GM19193 (cell line): Measurements from ENCODE around the gene KCTD3.

Source experiments
- POLR2A ChIP-seq: IDR thresholded peaks from 4 replicates; pipeline ENCODE4 v1.6.1; 2011; ENCODE audit not compliant: insufficient read depth, insufficient read length; ENCODE audit errors: extremely low read depth

Gene KCTD3

DNA sequence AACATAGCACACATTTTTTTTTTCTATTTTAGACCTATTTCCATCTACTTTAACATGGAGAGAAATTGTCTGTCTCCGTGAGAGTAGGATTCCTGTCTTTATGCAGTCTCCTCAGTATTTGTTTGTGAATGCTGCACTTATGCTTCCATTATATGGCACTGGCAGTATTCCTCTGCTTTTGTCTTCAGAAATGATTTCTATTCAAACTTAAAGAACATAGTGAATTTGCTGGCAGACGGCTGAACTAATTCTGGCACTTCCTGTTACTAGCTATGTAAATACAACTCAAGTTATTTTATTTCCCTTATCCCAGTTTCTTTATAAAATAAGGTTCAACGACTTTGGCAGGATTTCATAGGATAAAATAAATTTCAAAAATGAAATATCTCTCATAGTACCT, 45.3 kb downstream of the KCTD3 start:
- no peak for TF ChIP-seq POLR2A

DNA sequence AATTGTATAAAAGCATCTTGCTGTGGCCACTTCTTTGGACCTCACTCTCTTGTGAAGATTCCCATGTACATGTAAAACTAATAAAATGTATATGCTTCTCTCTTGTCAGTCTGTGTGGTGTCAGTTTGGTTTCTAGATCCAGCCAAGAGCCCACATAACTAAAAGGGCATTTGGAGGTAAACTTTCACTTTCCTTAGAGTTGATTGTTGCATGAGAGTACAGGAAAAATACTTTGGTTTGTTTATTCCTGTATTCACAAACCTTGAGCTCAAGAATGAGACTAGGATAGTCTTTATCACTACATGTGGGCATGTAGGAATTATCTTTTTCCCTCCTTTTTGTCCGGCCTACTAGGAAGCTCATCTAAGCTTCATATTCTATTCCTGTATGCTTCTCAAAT, 50.9 kb downstream of the KCTD3 start:
- TF ChIP-seq POLR2A, result no peak

DNA sequence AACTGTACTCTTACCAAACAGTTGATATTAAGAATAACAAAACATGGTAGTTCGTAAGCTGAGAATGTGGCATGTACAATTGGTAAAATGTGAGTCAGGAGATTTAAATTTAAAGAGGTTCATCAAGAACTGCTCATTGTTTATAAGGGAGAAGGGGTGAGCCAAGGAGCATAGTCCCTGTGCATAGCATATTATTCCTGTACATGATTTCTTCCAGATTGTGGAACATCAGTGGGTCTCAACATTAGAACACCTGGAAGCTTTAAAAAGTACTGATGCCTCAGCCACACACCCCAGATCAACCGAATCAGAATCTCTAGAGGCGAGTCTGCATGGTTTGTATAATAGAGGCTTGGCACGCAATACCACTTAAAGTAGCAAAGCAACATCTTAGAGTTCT, 56.1 kb downstream of the KCTD3 start:
- no peak for TF ChIP-seq POLR2A

DNA sequence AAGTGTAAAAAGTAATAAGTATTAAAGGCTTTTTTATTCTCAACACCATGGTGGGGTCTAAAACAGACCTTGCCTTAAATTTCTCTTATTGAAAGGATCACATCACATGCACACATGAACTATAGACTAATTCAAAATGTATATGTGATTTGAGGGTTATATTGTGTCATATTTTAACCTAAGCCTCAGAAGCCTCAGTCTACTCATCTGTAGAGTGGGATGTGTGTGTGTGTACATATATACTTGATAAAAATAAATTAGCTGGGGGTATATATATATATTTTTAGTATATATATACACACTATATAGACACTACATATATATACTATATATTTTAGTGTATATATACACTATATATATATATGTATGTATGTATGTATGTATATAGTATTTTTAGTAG, 58.8 kb downstream of the KCTD3 start:
- no peak for TF ChIP-seq POLR2A

DNA sequence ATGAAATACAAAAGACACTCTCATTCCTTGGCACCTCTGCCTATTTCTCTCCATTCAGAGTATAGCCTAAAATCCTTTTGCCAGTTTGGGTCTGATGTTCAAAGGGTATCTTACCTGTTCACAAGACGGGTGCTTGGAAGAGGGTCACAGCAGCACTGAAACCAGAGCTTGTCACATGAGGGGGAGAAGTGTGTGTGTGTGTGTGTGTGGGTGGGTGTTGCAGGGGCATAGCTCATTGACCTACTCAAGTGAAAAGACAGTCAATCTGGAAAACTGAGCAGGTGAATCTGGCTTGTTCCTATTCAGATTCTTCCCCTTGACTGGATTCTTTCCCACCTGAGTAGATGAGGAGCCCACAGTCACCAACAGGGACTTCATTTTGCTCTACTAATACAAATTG, 63.9 kb downstream of the KCTD3 start:
- no peak for TF ChIP-seq POLR2A

DNA sequence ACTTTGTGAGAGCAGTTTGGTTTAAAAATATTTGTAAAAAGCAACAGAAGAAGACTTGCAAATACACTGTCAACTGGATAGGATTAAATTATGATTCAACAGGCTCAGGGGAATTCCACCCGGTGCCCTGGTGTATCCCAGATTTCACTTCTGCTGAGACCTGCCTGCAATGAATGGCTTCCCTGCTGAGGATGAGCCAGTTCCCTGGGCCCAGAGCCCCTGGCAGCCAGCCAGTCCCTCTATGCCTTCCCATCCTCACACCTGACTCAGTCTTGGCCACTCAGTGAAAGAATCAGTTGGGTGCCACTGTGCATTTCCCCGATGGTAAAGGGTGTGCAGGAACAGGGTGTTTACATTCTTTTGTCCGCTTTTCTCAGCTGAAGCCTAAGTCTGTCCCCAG, 64.4 kb downstream of the KCTD3 start:
- TF ChIP-seq POLR2A, result no peak

DNA sequence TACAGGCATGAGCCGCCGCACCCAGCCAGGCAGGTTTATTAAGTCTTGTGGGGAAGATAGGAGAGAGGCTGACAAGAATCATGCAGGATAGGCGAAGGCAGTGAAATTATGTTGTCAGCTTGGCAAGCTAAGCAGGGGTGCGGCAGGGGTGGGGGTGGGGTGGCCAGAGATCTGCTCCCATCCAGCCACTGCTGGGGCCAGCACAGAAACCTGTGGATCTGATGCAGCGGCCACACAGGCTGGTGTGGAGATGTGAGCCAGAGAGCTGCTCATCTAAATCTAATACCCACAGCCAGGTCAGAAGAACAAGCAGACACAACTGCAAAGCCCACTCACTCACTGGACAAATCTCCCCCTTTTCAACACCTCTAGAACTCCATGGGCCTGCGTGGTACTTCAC, 68.7 kb downstream of the KCTD3 start:
- TF ChIP-seq POLR2A, result no peak

DNA sequence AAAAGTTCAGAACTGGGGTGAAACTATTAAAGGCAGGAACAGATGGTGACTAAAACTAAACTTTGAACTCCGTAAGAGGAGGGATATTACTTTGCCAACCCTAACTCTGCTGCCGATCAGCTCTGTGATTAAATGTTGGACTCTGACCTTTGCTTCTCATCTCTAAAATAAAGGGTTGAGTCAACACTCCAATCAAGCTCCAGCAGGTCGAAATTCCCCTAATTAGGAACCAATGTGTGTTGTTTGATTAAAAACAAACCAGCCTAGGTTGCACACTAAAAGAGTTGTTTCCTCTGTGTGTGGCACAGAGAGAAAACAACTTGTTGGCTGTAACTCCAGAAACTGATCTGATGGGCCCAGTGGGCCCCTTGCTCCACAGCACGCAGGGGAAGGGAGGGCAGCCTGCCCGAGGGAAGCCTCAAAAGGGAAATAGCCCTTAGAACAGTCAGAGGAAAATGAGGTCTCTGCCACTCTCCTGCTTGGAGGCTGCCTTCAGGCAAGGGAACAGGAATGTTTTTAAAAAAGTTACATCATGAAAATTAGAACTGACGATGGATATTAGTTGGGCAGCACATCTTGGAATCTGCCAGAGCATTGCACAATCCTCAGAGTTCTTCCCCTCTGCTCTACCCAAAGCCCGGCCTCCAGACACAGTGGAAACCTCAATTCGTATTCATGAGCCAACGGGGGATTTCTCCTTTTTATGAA, 69.3 kb downstream of the KCTD3 start:
- TF ChIP-seq POLR2A, result no peak

DNA sequence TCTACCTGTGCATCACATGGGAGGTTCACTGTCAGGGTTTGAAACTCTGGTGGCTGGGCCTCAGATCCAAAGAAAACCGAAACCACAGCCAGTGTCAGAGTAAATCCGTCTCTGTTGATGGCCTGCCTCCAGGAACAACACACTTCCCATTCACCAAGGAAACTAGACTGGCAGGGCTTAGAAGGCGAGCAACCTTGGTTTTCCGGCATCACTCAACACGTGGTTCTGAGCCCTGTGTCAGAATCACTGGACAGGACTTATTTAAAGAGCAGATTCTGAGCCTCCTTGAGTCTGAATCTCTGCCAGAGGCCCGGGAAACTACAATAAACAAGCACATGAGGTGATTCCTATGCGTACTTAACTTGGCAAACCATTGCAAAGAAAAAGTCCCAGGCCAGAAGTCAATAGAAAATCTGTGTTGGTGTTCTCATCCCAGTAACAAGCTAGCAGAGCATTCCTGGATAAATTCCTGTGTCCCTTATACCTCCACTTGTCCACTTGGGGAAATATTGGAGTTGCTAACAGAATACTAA, 70.0 kb downstream of the KCTD3 start:
- no peak for TF ChIP-seq POLR2A

DNA sequence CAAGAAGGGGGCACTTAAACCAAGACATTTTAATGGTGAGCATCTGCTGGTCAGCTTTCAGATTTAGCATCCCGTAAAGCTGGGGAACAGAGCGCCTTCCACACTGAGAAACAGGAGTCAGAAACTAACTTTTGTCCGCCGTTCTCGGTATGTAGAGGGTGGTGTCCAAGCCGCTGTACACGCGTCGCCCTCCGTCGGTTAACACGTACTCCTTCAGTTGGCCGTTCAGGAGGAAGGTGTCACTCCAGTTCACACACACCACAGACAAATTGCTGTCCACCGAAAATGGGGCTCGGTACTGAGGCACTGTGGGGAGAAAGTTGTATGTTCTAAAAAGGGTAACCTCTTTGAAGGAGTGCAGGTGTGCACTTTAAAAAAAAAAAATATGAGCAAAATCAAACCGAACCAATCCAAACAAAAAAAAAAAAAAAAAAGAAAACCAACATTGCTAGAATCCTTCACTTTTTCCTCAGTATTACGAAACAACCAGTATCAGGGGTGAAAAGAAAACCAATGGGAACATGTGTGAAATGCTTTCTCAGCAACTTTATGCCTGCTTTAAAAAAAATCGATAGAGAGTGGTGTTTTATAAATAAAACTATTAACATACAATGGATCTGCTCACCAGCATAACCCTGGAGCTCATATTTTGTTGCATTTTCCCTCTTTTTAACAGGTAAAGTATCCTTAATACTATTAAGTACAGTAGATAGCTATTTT, 73.5 kb downstream of the KCTD3 start:
- no peak for TF ChIP-seq POLR2A

DNA sequence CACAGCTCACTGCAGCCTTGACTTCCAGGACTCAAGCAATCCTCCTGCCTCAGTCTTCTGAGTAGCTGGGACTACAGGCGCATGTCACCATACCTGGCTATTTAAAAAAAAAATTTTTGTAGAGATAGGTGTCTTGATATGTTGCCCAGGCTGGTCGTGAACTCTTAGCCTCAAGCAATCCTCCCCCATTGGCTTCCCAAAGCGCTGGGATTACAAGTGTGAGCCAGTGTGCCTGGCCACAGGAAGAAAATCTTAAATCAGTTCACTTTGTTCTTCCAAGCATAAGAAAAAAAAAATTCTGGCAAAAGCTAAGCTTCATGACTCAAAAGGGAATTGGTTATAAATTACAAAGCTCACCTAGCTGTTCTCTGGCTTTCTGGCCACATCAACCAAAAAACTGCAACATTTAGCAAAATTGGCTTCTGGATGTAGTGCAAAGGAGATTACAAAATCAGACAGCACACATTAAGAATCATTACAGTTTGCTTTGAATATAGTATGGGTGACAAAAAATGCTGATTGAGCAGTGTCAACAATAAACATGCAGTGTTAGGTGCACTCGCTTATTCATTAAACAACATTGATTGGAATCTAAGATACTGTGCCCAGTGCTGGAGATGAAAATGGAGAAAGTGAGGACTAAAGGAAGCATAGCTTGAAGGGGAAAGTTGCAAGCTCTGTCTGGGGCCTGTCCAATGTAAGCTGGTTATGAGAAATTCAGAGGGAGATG, 76.7 kb downstream of the KCTD3 start:
- TF ChIP-seq POLR2A, result no peak

DNA sequence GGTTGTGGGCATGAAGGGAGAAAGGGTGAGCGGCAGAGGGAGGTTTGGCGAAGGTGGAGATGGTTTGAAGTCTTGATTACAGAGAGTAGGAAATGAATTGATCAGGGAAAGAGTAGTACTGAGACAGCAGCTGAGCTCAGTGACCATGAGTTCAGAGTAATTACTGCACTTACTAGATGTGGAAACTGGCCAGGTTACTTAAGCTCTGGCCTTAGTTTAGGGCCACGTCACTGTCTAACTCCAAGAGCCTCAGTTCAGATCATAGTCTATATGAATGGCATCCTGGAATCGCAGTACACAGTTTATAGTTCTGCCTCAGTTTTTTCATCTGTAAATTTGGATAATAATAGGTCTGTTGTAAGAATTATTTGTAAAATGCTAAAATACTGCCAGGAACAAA, 78.1 kb downstream of the KCTD3 start:
- no peak for TF ChIP-seq POLR2A

DNA sequence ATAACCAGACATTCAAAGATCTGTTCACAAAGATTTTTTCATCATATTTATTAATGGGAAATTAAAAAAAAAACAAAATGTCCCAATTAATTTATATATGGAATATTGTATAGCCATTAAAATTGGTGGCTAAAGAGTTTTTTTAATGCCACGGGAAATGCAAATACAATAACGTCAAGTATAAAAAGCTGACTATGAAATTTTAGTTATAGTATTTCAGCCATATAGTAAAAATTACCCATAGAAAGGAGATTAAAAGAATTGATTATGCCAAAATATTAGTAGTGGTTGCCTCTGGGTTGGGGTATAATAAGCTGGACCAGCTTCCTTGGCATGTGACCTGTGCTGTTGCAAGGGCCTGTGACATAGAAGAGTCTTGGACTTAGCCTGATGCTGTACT, 78.8 kb downstream of the KCTD3 start:
- TF ChIP-seq POLR2A, result no peak

DNA sequence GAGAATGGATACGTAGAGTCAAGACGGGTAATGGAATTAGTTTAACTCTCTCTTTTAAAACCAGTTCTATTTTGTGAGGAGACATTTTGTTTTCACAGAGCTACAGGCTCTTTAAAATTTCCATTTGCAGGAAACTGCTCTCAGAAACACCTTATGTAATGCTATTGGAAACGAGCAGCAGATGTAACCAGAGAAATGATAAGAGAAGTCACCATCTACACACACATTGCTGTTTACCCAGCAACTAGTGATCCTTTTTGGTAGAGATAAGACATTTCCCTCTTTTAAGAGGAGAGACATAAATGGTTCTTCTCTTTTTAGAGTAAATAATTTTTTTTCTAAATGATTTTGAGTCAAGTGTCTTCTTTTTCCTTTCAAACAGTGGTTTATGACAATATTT, 80.6 kb downstream of the KCTD3 start:
- TF ChIP-seq POLR2A, result no peak

DNA sequence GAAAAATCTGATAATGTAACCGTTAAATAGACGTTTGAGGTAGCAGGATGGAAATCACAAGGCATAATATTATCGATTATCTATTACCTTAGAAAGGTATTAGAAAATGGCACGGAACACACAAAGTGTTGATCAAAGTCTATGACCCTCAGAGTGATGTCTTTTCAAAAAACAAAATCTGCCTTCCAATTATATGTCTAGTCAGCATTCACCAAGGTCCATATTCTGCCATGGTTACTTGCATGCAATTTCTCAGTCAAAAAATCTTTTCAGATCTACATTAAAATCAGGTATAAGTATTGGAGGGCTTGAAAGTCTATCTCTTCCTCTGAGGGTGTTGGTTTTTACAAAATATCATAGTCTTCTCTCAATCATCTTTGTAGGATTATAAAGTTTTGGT, 81.9 kb downstream of the KCTD3 start:
- no peak for TF ChIP-seq POLR2A
